Bronchial epithelial cell (primary cell): Measurements from ENCODE around the gene SHC3. TPM values are rescaled to one million over a fixed set of nuclear protein-coding genes. Genes with fewer than 3 reads are reported as not detected.

Experiments
- DNase-seq: peaks from one replicate; pipeline ENCODE4 v3.0.0-alpha.2; 2010; ENCODE audit warnings: low read depth
- FAIRE-seq: peaks from 2 replicates; lab custom pipeline; 2011; peaks lifted over from hg19 to GRCh38; lab: Jason Lieb, UNC
- H3K27me3 ChIP-seq: 2 replicates; pipeline ENCODE4 v1.5.1; 2011; ENCODE audit warnings: low read length; ENCODE audit not compliant: control insufficient read depth, insufficient read depth
- H3K36me3 ChIP-seq: 2 replicates; pipeline ENCODE4 v1.5.1; 2011; ENCODE audit warnings: low read length; ENCODE audit not compliant: control insufficient read depth, insufficient read depth
- H3K4me3 ChIP-seq: 2 replicates; pipeline ENCODE4 v1.5.1; 2011; ENCODE audit warnings: mild to moderate bottlenecking, low read depth, low read length, control low read depth
- total RNA-seq: library from RNA; depleted of rRNA; stranded (reverse); fragments of >200 nt; gene quantifications from 2 replicates; pipeline ENCODE4 v1.2.1, GENCODE V29; 2014
- TF ChIP-seq, protein P1 (sequence below): IDR thresholded peaks from 2 replicates; pipeline ENCODE4 v1.5.1; 2011; ENCODE audit warnings: mild to moderate bottlenecking, moderate library complexity, low read length, control low read depth, inconsistent platforms; ENCODE audit not compliant: insufficient read depth, severe bottlenecking

Gene SHC3
- total RNA-seq, 1 donor from 2014 or later: 0.26 TPM

DNA sequence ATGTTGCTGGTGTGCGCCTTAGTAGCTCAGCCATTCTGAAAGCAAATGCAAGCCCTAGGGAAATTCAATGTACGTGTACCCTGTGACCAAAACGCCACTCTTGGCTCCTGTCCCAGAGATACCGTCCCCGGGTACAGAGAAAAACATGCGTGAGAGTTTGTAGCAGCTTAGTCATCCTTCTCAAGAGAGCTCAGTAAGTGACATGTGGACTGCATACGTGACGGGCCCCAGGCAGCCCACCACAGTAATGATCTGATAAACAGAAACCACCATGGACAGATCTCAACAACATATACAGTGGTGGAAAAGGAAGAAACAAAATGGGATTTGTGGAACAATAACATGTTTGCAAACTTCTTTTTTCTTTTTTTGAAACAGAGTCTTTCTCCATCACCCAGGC, 142.2 kb downstream of the SHC3 start:
- no peaks in the 10 kb centered on the region for H3K27me3 ChIP-seq
- H3K4me3 ChIP-seq: no peak overlapping the region
- DNase-seq (no peak), FAIRE-seq (no peak)
- TF ChIP-seq, protein P1, sequence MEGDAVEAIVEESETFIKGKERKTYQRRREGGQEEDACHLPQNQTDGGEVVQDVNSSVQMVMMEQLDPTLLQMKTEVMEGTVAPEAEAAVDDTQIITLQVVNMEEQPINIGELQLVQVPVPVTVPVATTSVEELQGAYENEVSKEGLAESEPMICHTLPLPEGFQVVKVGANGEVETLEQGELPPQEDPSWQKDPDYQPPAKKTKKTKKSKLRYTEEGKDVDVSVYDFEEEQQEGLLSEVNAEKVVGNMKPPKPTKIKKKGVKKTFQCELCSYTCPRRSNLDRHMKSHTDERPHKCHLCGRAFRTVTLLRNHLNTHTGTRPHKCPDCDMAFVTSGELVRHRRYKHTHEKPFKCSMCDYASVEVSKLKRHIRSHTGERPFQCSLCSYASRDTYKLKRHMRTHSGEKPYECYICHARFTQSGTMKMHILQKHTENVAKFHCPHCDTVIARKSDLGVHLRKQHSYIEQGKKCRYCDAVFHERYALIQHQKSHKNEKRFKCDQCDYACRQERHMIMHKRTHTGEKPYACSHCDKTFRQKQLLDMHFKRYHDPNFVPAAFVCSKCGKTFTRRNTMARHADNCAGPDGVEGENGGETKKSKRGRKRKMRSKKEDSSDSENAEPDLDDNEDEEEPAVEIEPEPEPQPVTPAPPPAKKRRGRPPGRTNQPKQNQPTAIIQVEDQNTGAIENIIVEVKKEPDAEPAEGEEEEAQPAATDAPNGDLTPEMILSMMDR: no peak
- no peaks in the 10 kb centered on the region for H3K36me3 ChIP-seq

DNA sequence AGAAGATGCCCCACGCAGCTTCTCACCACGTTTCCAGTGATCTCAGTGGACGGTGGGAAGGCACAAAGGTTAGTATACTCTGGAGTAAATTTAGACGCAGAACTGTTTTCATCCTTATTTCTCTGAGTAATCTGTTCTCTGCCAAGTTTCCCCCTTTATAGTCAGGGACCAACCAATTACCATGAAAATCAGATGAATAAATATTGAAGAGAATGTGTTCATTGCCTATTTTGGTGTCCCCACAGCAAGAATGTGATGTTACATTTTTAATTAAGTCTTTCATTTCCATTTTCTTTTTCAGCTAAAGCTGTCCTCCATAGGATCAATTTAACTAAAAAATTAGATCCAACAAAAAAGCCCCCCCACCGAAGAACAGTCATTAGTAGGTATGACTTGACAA, 146.0 kb downstream of the SHC3 start:
- Histone ChIP-seq H3K36me3 (no peaks in the 10 kb centered on the region), H3K27me3 (no peaks in the 10 kb centered on the region), H3K4me3 (no peak overlapping the region)
- FAIRE-seq: no peak
- no peak for DNase-seq
- TF ChIP-seq, protein P1: no peak

DNA sequence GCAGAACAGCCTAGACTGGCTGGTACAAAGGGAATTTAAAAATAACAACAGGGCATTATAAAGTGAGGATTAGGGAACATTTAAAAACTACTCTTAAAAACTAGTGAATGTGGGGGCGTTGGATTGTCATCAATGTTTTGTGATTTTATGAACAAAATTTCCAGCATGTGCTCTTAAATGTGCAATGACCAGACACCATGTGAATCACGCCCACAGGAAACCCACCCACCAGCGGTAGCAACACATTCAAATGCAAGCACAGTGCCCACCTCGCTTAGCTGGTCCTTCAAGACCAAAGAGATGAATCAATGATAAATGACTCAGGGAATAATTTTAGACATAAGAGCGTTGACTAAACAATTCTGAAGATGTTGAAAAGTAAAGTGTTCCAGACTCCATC, 146.4 kb downstream of the SHC3 start:
- FAIRE-seq (no peak), DNase-seq (no peak)
- TF ChIP-seq, protein P1: no peak
- H3K4me3 ChIP-seq: no peak overlapping the region
- H3K27me3 ChIP-seq: no peaks in the 10 kb centered on the region
- H3K36me3 ChIP-seq: no peaks in the 10 kb centered on the region

- no peak overlapping the region for H3K4me3 ChIP-seq
- no peak for DNase-seq
- H3K27me3 ChIP-seq: no peaks in the 10 kb centered on the region
- TF ChIP-seq, protein P1: no peak
- FAIRE-seq: no peak
- H3K36me3 ChIP-seq: no peaks in the 10 kb centered on the region
Measured at GRCh38 chr9:89029788-89030187, 148.8 kb downstream of the SHC3 start.

GRCh38 chr9:89026876-89027275, 151.7 kb downstream of the SHC3 start:
- Histone ChIP-seq H3K27me3 (no peaks in the 10 kb centered on the region), H3K4me3 (no peak overlapping the region), H3K36me3 (no peaks in the 10 kb centered on the region)
- TF ChIP-seq, protein P1: no peak
- DNase-seq (no peak), FAIRE-seq (no peak)

DNA sequence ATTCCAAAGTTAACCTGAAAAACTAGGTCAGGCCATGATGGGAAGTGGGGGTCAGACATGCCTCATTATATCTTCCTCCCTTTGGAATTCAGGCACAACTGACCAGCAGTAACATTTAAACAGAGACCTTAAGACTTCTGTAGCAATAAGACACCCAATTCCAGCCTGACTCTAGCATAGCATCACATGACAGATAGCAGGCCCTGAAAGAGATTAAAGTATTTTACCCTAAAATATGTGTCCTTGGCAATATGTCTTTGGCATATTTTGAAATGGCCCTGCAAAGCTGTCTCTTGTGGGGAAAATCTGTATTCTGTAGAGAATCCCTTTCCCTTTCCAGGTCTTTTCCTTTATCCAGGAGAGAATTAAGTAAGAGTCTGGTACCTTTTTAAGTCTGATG, 153.1 kb downstream of the SHC3 start:
- TF ChIP-seq, protein P1: no peak
- FAIRE-seq (no peak), DNase-seq (no peak)
- Histone ChIP-seq H3K36me3 (no peaks in the 10 kb centered on the region), H3K4me3 (no peak overlapping the region), H3K27me3 (no peaks in the 10 kb centered on the region)
